ENCODE measurements around the gene MS4A12.

- TF ChIP-seq POLR2A (IDR thresholded peaks at IDR 0.05) (no peak), CTCF (IDR thresholded peaks at IDR 0.05 in 4 of 5, conservative IDR thresholded peaks at IDR 0.05 in 1 of 5) (no peak)
Measured at GRCh38 chr11:60447070-60447469, 45.5 kb upstream of the MS4A12 start.

Measured in gastrocnemius medialis (tissue), 4 donors.